CD4-positive, alpha-beta T cell (primary cell): Measurements from ENCODE around the gene ZP3. TPM values are rescaled to one million over a fixed set of nuclear protein-coding genes. Genes with fewer than 3 reads are reported as not detected.
"Not testable (repeated sequence)": the region's sequence is repeated elsewhere in the genome, so short reads cannot be mapped to it uniquely, and the experiment has no call there.

Experiments
- ATAC-seq: fragments of 200-7000 bp; cut with Tn5 transposase; one replicate; pipeline ENCODE4 v1.10.0; 2022; ENCODE audit warnings: mild to moderate bottlenecking; ENCODE audit not compliant: poor library complexity
- CTCF ChIA-PET: fragments of 350-600 bp; sonication (Branson Sonifier 250); formaldehyde crosslinking; loops from one replicate; lab custom pipeline; 2021; ENCODE audit warnings: antibody characterized with exemption, inconsistent platforms; lab: Charles Lee
- POLR2A ChIA-PET: fragments of 350-600 bp; sonication (Branson Sonifier 250); formaldehyde crosslinking; loops from one replicate; lab custom pipeline; 2021; ENCODE audit warnings: antibody characterized with exemption, inconsistent platforms; lab: Charles Lee
- DNase-seq, 14 experiments: peaks; one replicate each; pipeline ENCODE4 v3.0.0-alpha.2; 2013 to 2020; ENCODE audit warnings: mixed read lengths in 2 of 14
- H3K27ac ChIP-seq, 2 donors: one replicate each; pipeline versions ENCODE4 v1.5.1 to v1.7.0; 2013; ENCODE audit warnings: low read length in 2 of 2, low read depth in 1 of 2, mild to moderate bottlenecking in 1 of 2
- H3K27me3 ChIP-seq, 2 experiments: 1 replicate in 1 of 2; 2 replicates in 1 of 2; pipeline versions ENCODE4 v1.6.1 to v1.7.0; 2013; ENCODE audit warnings: low read length in 2 of 2, control low read depth in 1 of 2, mild to moderate bottlenecking in 1 of 2, moderate library complexity in 1 of 2; ENCODE audit not compliant: insufficient read depth in 2 of 2, control insufficient read depth in 1 of 2
- H3K36me3 ChIP-seq: one replicate; pipeline ENCODE4 v1.6.1; 2013; ENCODE audit warnings: low read length, control low read depth; ENCODE audit not compliant: insufficient read depth
- H3K4me1 ChIP-seq: one replicate; pipeline ENCODE4 v1.6.1; 2013; ENCODE audit warnings: low read length, control low read depth; ENCODE audit not compliant: insufficient read depth
- H3K4me3 ChIP-seq: one replicate; pipeline ENCODE4 v1.5.1; 2013; ENCODE audit warnings: mild to moderate bottlenecking, low read length, moderate library complexity
- H3K9me3 ChIP-seq, 2 experiments: 1 replicate in 1 of 2; 2 replicates in 1 of 2; pipeline versions ENCODE4 v1.6.1 to v1.7.0; 2013; ENCODE audit warnings: low read length in 2 of 2, mild to moderate bottlenecking in 2 of 2, control low read depth in 1 of 2, moderate library complexity in 1 of 2; ENCODE audit not compliant: control insufficient read depth in 1 of 2, insufficient read depth in 1 of 2
- H3K27ac Mint-ChIP-seq: one replicate; pipeline ENCODE4 v1.8.0; 2020; ENCODE audit warnings: mixed read lengths
- H3K27me3 Mint-ChIP-seq: one replicate; pipeline ENCODE4 v1.8.0; 2021; ENCODE audit warnings: mixed read lengths
- H3K36me3 Mint-ChIP-seq: one replicate; pipeline ENCODE4 v1.8.0; 2021; ENCODE audit warnings: low read depth, mixed read lengths
- H3K4me1 Mint-ChIP-seq: one replicate; pipeline ENCODE4 v1.8.0; 2021; ENCODE audit warnings: low read depth, mixed read lengths
- H3K4me3 Mint-ChIP-seq: one replicate; pipeline ENCODE4 v1.8.0; 2020; ENCODE audit warnings: mild to moderate bottlenecking, mixed read lengths
- H3K9me3 Mint-ChIP-seq: one replicate; pipeline ENCODE4 v1.8.0; 2020; ENCODE audit warnings: mixed read lengths
- intact Hi-C, 2 experiments: fragments of 100-400 bp; cut with DNase I in 1 of 2; cut with micrococcal nuclease in 1 of 2; formaldehyde crosslinking; loops; one replicate each; pipeline versions ENCODE4 v1.15.1 to v1.9.0; 2023 to 2025; cut with DNase I, micrococcal nuclease
- total RNA-seq, 174 experiments: library from RNA in 2 of 174; stranded (reverse) in 2 of 174; gene quantifications; one replicate each; pipeline ENCODE4 v1.2.3 and lab custom pipeline; 2021 to 2026
- TF ChIP-seq, protein P1 (sequence below): fragments of 200-600 bp; IDR thresholded peaks from one replicate; pipeline ENCODE4 v1.8.0; 2022; ENCODE audit warnings: antibody characterized with exemption, mild to moderate bottlenecking

The ZP3 gene
- total RNA-seq, 2 experiments from 2014 or later = 3.2 to 7.0 TPM

DNA sequence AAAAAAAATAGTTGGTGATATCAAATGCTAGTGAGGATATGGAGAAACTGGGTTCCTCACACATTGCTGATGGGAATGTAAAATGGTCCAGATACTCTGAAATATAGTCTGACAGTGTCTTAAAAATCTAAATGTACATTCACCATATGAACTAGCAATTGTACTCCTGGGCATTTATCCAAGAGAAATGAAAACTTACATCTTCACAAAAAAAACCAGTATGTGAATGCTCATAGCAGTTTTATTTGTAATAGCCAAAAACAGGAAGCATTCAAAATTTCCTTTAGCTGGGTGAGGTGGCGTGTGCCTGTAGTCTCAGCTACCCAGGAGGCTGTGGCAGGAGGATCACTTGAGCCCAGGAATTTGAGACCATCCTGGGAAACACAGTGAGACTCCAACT, 13.1 kb upstream of the ZP3 start:
- H3K4me1 Mint-ChIP-seq = no peaks in the 10 kb centered on the region

DNA sequence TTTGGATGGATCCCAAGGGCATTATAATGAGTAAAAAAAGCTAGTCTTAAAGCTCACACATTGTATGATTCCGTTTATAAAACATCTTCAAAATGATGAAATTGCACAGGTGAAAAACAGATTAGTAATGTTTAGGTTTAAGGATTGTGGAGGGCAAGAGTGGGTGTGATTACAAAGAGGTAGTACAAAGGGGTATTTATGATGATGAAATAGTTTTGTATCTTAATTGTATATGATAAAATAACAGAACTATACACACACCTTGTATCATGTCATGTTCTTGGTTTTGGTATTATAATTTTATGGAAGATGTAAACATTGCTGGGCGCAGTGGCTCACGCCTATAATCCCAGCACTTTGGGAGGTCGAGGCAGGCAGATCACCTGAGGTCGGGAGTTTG, 12.5 kb upstream of the ZP3 start:
- Histone ChIP-seq H3K9me3 (no peaks in the 10 kb centered on the region), H3K27me3 (no peaks in the 10 kb centered on the region), H3K27ac (no peak overlapping the region), H3K4me3 (no peak overlapping the region), H3K4me1 (no peaks in the 10 kb centered on the region), H3K36me3 (no peaks in the 10 kb centered on the region)
- ATAC-seq (no peak), DNase-seq (no peak)
- H3K4me3 Mint-ChIP-seq = no peak overlapping the region
- H3K27me3 Mint-ChIP-seq = no peaks in the 10 kb centered on the region
- no peaks in the 10 kb centered on the region for H3K4me1 Mint-ChIP-seq
- intact Hi-C loops = no loop called here
- H3K36me3 Mint-ChIP-seq = no peaks in the 10 kb centered on the region
- POLR2A ChIA-PET = no interaction called here
- no peaks in the 10 kb centered on the region for H3K9me3 Mint-ChIP-seq
- TF ChIP-seq, protein P1, sequence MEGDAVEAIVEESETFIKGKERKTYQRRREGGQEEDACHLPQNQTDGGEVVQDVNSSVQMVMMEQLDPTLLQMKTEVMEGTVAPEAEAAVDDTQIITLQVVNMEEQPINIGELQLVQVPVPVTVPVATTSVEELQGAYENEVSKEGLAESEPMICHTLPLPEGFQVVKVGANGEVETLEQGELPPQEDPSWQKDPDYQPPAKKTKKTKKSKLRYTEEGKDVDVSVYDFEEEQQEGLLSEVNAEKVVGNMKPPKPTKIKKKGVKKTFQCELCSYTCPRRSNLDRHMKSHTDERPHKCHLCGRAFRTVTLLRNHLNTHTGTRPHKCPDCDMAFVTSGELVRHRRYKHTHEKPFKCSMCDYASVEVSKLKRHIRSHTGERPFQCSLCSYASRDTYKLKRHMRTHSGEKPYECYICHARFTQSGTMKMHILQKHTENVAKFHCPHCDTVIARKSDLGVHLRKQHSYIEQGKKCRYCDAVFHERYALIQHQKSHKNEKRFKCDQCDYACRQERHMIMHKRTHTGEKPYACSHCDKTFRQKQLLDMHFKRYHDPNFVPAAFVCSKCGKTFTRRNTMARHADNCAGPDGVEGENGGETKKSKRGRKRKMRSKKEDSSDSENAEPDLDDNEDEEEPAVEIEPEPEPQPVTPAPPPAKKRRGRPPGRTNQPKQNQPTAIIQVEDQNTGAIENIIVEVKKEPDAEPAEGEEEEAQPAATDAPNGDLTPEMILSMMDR = no peak
- CTCF ChIA-PET = no interaction called here
- no peak overlapping the region for H3K27ac Mint-ChIP-seq

More for the DNA sequence above, 13.1 kb upstream of the ZP3 start:
- Histone ChIP-seq H3K9me3 (no peaks in the 10 kb centered on the region), H3K4me3 (no peak overlapping the region), H3K36me3 (no peaks in the 10 kb centered on the region), H3K4me1 (no peaks in the 10 kb centered on the region), H3K27me3 (no peaks in the 10 kb centered on the region), H3K27ac (no peak overlapping the region)
- TF ChIP-seq, protein P1 = no peak
- H3K9me3 Mint-ChIP-seq = no peaks in the 10 kb centered on the region
- no peaks in the 10 kb centered on the region for H3K27me3 Mint-ChIP-seq
- H3K36me3 Mint-ChIP-seq = no peaks in the 10 kb centered on the region
- DNase-seq (no peak), ATAC-seq (no peak)
- POLR2A ChIA-PET = no interaction called here
- no peak overlapping the region for H3K27ac Mint-ChIP-seq
- CTCF ChIA-PET = no interaction called here
- H3K4me3 Mint-ChIP-seq = no peak overlapping the region
- intact Hi-C loops = no loop called here

- not testable (repeated sequence) for H3K9me3 Mint-ChIP-seq, H3K9me3 ChIP-seq
These were observed 7.0 kb upstream of the ZP3 start for GRCh38 chr7:76417654-76418310.

DNA sequence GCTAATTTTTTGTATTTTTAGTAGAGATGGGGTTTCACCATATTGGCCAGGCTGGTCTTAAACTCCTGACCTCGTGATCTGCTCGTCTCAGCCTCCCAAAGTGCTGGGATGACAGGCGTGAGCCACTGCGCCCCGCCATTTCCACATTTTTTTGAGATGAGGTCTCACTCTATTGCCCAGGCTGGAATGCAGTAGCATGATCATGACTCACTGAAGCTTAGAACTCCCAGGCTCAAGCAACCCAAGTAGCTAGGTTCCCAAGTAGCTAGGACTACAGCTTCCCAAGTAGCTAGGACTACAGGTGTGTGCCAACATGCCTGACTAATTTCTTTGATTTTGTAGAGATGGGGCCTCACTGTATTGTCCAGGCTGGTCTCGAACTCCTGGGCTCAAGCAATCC, 3.7 kb upstream of the ZP3 start:
- H3K36me3 ChIP-seq, H3K27me3 ChIP-seq, POLR2A ChIA-PET, H3K4me3 ChIP-seq, H3K4me1 Mint-ChIP-seq, H3K9me3 Mint-ChIP-seq, intact Hi-C loops, DNase-seq, H3K27ac Mint-ChIP-seq, ATAC-seq, H3K36me3 Mint-ChIP-seq, H3K27me3 Mint-ChIP-seq, CTCF ChIA-PET, H3K4me1 ChIP-seq, H3K27ac ChIP-seq, H3K4me3 Mint-ChIP-seq, H3K9me3 ChIP-seq: not testable (repeated sequence)

More at GRCh38 chr7:76417654-76418310, 7.0 kb upstream of the ZP3 start:
- H3K4me3 ChIP-seq, H3K36me3 ChIP-seq, H3K27me3 Mint-ChIP-seq, H3K36me3 Mint-ChIP-seq, ATAC-seq, CTCF ChIA-PET, DNase-seq, H3K27me3 ChIP-seq, POLR2A ChIA-PET, H3K4me1 Mint-ChIP-seq, H3K27ac Mint-ChIP-seq, H3K4me1 ChIP-seq, H3K27ac ChIP-seq, H3K4me3 Mint-ChIP-seq, intact Hi-C loops: not testable (repeated sequence)
